GM12891 (cell line): ENCODE results near the gene PRSS48.

ENCODE experiments used
- POLR2A ChIP-seq: IDR thresholded peaks from 2 replicates; pipeline ENCODE4 v1.6.1; 2011; ENCODE audit warnings: low read depth, low read length, control low read depth
- POLR2AphosphoS5 ChIP-seq: IDR thresholded peaks from 2 replicates; pipeline ENCODE4 v1.6.1; 2011; ENCODE audit warnings: low read depth, low read length, control low read depth
- SPI1 ChIP-seq: IDR thresholded peaks from 2 replicates; pipeline ENCODE4 v1.6.1; 2011; ENCODE audit warnings: low read depth, low read length, control low read depth
- TAF1 ChIP-seq: IDR thresholded peaks from 2 replicates; pipeline ENCODE4 v1.6.1; 2011; ENCODE audit warnings: low read depth, low read length, control low read depth

DNA sequence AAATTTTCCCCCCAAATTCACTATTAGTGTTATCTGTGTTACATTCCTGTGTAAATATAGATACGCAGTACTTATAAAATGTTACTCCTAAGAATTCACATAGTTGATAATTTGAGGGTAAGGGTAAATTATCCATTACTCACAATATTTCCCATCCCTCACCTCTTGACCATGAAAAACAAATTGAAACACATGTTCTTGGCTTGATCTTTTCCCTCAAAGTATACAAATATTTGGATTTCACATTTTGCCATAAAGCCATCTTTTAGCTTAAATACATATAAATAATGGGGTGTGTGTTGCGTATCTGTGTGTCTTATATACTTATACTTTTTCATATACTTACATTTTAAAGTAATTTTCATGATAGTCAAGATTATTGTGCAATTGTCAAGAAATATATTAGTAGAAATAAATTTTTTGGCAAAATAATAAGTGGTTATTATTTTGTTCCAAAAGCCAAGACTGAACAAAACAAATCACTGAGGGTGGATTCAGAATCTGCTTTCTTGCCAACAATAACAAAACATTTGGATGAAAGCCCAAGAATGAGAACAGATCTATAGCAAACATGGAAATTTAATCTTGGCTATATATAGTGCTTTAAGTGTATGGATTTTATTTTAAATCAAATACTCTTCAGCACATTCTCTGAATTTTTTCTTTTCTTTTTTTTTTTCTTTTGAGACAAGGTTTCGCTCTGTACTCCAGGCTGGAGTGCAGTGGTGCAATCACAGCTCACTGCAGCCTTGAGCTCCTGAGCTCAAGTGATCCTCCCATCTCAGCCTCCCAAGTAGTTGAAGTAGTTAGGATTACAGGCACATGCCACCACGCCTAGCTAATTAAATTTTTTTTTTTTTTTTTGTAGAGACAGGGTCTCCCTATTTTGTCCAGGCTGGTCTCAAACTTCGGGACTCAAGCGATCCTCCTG is 48.5 kb upstream of the PRSS48 start:
- no peak for TF ChIP-seq POLR2AphosphoS5
- TF ChIP-seq POLR2A, result no peak
- TF ChIP-seq TAF1, result no peak
- TF ChIP-seq SPI1, result no peak
